T-cell (primary cell): ENCODE measurements around the gene SMIM36. TPM values are rescaled to one million over a fixed set of nuclear protein-coding genes. Genes with fewer than 3 reads are reported as not detected.

Experiments
- ATAC-seq, 4 experiments: fragments of 200-7000 bp in 3 of 4; fragments of 150-1000 bp in 1 of 4; cut with Tn5 transposase; replicated peaks in 1 of 4; 1 replicate in 3 of 4; 2 replicates in 1 of 4; pipeline ENCODE4 v1.10.0; 2021; ENCODE audit warnings: moderate library complexity in 3 of 4, mild to moderate bottlenecking in 2 of 4, moderate number of reproducible peaks in 1 of 4
- CTCF ChIA-PET, 2 donors: fragments of 300-600 bp; sonication (Branson Sonifier 250); formaldehyde crosslinking; loops; one replicate each; lab custom pipeline; 2022; ENCODE audit warnings: antibody characterized with exemption in 2 of 2; lab: Charles Lee
- POLR2A ChIA-PET, 2 donors: fragments of 300-600 bp; sonication (Branson Sonifier 250); formaldehyde crosslinking; loops; one replicate each; lab custom pipeline; 2022; ENCODE audit warnings: antibody characterized with exemption in 2 of 2; lab: Charles Lee
- DNase-seq, 35 experiments: peaks; one replicate each; pipeline versions ENCODE4 v3.0.0 to v3.0.0-alpha.2; 2013 to 2023
- H3K27ac ChIP-seq: one replicate; pipeline ENCODE4 v1.5.1; 2013; ENCODE audit warnings: low read length
- H3K27me3 ChIP-seq, 2 experiments: replicated peaks in 1 of 2; 1 replicate in 1 of 2; 2 replicates in 1 of 2; pipeline versions ENCODE4 v1.6.1 to v1.7.0; 2013; ENCODE audit warnings: low read length in 1 of 2, mixed read lengths in 1 of 2; ENCODE audit not compliant: control insufficient read depth in 2 of 2, insufficient read depth in 2 of 2; ENCODE audit errors: extremely low read depth in 1 of 2
- H3K36me3 ChIP-seq, 2 donors: 1 replicate in 1 of 2; 2 replicates in 1 of 2; pipeline versions ENCODE4 v1.6.1 to v1.7.0; 2013; ENCODE audit warnings: low read length in 1 of 2; ENCODE audit not compliant: control insufficient read depth in 2 of 2, insufficient read depth in 1 of 2; ENCODE audit errors: extremely low read depth in 1 of 2
- H3K4me1 ChIP-seq, 2 experiments: 1 replicate in 1 of 2; 2 replicates in 1 of 2; pipeline versions ENCODE4 v1.6.1 to v1.7.0; 2013; ENCODE audit warnings: low read length in 2 of 2, mixed read lengths in 1 of 2; ENCODE audit not compliant: insufficient read depth in 2 of 2, control insufficient read depth in 1 of 2; ENCODE audit errors: extremely low read depth in 1 of 2
- H3K4me3 ChIP-seq, 2 donors: 1 replicate in 1 of 2; 2 replicates in 1 of 2; pipeline versions ENCODE4 v1.5.1 to v1.7.0; 2013; ENCODE audit warnings: mild to moderate bottlenecking in 2 of 2, low read length in 1 of 2, moderate library complexity in 1 of 2; ENCODE audit not compliant: control insufficient read depth in 1 of 2; ENCODE audit errors: extremely low read depth in 1 of 2
- H3K9me3 ChIP-seq: 2 replicates; pipeline ENCODE4 v1.7.0; 2013
- H3K27ac Mint-ChIP-seq, 2 donors: one replicate each; pipeline ENCODE4 v1.8.0; 2020 to 2021; ENCODE audit warnings: mild to moderate bottlenecking in 2 of 2, mixed read lengths in 2 of 2
- H3K27me3 Mint-ChIP-seq, 2 donors: one replicate each; pipeline ENCODE4 v1.8.0; 2021 to 2022; ENCODE audit warnings: mixed read lengths in 2 of 2
- H3K36me3 Mint-ChIP-seq: one replicate; pipeline ENCODE4 v1.8.0; 2021; ENCODE audit warnings: mixed read lengths
- H3K4me1 Mint-ChIP-seq, 3 donors: one replicate each; pipeline ENCODE4 v1.8.0; 2020 to 2022; ENCODE audit warnings: mixed read lengths in 3 of 3, mild to moderate bottlenecking in 1 of 3
- H3K4me3 Mint-ChIP-seq, 3 donors: one replicate each; pipeline ENCODE4 v1.8.0; 2020 to 2022; ENCODE audit warnings: mild to moderate bottlenecking in 3 of 3, mixed read lengths in 3 of 3, moderate library complexity in 3 of 3
- H3K9me3 Mint-ChIP-seq, 3 donors: one replicate each; pipeline ENCODE4 v1.8.0; 2020 to 2022; ENCODE audit warnings: mixed read lengths in 3 of 3
- WGBS: methylation state at CpG from one replicate; pipeline ENCODE4 v1.1.5; 2013; ENCODE audit warnings: missing lambda C conversion rate; ENCODE audit not compliant: insufficient coverage; 5-methylcytosine and 5-hydroxymethylcytosine counted together
- total RNA-seq, 35 experiments: library from RNA in 6 of 35; stranded (reverse) in 6 of 35; fragments of 120-200 nt in 1 of 35; gene quantifications; one replicate each; pipeline versions ENCODE4 v1.2.1 to v1.2.4 and lab custom pipeline; 2013 to 2026

SMIM36 gene
- total RNA-seq, 5 donors from 2014 or later (not counting 1 experiment from before 2014, with no cell fraction given), result not detected

DNA sequence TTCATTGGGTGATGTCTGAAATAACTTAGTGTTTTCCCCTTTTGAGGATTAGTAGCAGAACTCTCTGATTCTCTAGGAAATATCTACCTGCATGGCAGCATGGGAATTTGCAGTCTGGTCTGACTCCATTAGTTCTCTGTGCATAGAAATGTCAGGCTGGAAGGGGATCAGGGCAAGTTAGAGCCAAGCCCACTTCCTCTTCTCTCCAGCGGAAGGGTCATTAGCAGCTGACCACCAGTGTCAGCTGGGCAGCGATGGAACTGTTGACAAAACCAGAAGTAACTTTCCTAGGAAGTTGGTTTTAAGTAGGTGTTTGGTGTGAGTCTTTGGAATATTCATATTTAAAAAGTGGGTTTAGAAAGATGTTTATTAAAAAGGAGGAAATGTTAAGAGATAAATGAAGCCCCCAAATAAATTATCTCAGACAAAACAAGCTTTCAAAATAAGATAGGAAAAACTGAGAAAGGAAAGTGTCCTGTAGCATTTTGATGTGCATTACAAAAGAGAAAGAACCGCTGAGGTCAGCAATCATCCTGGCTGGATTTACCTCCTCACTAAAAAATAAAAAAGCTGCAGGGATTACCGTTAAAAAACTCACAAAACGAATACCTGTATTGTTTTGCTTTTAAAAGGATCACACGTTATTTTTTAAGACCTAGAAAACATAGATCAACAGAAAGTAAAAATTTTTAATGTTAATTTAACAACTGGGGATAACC, 57.3 kb downstream of the SMIM36 start:
- no peaks in the 10 kb centered on the region for H3K36me3 Mint-ChIP-seq
- H3K27me3 ChIP-seq, result peaks cover 0 to 9% of the 10 kb centered on the region in 2 experiments
- H3K27ac Mint-ChIP-seq, result no peak overlapping the region
- ChIA-PET CTCF (no interaction called here), POLR2A (no interaction called here)
- H3K4me3 ChIP-seq, result no peak overlapping the region
- H3K9me3 Mint-ChIP-seq, result no peaks in the 10 kb centered on the region
- H3K36me3 ChIP-seq, result no peaks in the 10 kb centered on the region
- peaks cover 6 to 14% of the 10 kb centered on the region in 2 donors for H3K27me3 Mint-ChIP-seq
- no peaks in the 10 kb centered on the region for H3K9me3 ChIP-seq
- H3K4me1 Mint-ChIP-seq, result peaks cover 2 to 7% (median 3%) of the 10 kb centered on the region in 3 donors
- DNase-seq (no peak), ATAC-seq (no peak)
- H3K27ac ChIP-seq, result no peak overlapping the region
- H3K4me1 ChIP-seq, result peaks cover 3 to 4% of the 10 kb centered on the region in 2 experiments
- H3K4me3 Mint-ChIP-seq, result no peak overlapping the region
- WGBS, result no CpG with 5 or more reads among the region's 6 CpGs

DNA sequence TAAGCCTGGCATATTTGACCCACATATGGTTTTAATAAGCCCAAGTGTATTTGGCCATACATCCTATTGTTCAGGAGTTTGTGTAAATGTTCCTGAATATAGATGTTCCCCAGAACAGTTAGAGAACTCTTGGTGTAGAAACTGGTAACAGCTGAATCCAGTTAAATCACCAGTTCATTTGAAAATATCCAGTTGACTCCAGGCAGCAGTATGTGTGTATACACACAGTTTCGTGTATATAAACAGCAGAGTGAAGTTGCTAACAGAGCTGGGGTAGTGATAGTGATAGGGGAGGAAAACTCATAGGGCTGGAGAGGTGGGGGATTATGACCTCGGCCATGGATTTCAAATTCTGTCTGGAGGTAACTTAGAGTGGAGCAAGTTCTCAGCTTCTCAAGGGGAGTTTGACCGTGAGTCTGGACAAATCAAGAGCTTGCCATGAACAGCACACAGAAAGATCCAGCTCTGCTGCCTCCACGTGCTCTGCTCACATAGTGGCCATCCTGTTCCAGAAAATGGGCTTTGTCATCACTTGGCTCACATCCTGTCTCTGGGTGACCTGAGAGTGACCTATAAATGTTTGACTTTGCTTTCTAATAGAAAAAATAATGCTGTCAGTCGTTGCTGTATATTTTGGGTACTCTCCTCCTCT, 59.0 kb downstream of the SMIM36 start:
- Histone ChIP-seq H3K36me3 (no peaks in the 10 kb centered on the region), H3K27me3 (no peaks in the 10 kb centered on the region), H3K4me3 (no peak overlapping the region), H3K4me1 (peaks cover 0 to 3% of the 10 kb centered on the region in 2 experiments), H3K9me3 (no peaks in the 10 kb centered on the region), H3K27ac (no peak overlapping the region)
- Mint-ChIP-seq H3K4me1 (peaks cover 0 to 7% (median 2%) of the 10 kb centered on the region in 3 donors), H3K9me3 (no peaks in the 10 kb centered on the region), H3K27me3 (peaks cover 6 to 11% of the 10 kb centered on the region in 2 donors), H3K27ac (no peak overlapping the region), H3K4me3 (no peak overlapping the region), H3K36me3 (no peaks in the 10 kb centered on the region)
- ATAC-seq, result no peak
- DNase-seq, result no peak
- ChIA-PET POLR2A (no interaction called here), CTCF (no interaction called here)
- 83% methylated on average over 4 of the region's 5 CpGs for WGBS

DNA sequence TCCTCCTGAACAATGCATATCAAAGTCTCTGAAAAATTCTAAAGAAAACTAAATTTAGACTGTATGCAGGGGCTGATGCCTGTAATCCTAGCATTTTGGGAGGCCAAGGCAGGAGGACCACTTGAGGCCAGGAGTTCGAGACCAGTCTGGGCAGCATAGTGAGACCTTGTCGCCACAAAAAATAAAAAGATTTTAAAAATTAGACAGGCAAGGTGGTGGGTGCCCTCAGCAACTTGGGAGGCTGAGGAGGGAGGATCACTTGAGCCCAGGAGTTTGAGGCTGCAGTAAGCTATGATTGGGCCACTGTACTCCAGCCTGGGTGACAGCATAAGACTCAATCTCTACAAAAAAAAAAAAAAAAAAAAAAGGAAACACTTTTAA, 59.5 kb downstream of the SMIM36 start:
- H3K4me1 ChIP-seq, result peaks cover 0 to 3% of the 10 kb centered on the region in 2 experiments
- no peaks in the 10 kb centered on the region for H3K9me3 Mint-ChIP-seq
- H3K4me3 Mint-ChIP-seq, result no peak overlapping the region
- peaks cover 0 to 7% (median 2%) of the 10 kb centered on the region in 3 donors for H3K4me1 Mint-ChIP-seq
- no peaks in the 10 kb centered on the region for H3K9me3 ChIP-seq
- H3K4me3 ChIP-seq, result no peak overlapping the region
- no peaks in the 10 kb centered on the region for H3K27me3 ChIP-seq
- H3K27ac ChIP-seq, result no peak overlapping the region
- H3K27me3 Mint-ChIP-seq, result peaks cover 6 to 11% of the 10 kb centered on the region in 2 donors
- ChIA-PET CTCF (no interaction called here), POLR2A (no interaction called here)
- H3K36me3 ChIP-seq, result no peaks in the 10 kb centered on the region
- H3K27ac Mint-ChIP-seq, result no peak overlapping the region
- no peak for DNase-seq
- WGBS, result 64% methylated on average over 2 of the region's 2 CpGs
- no peaks in the 10 kb centered on the region for H3K36me3 Mint-ChIP-seq
- ATAC-seq, result no peak

DNA sequence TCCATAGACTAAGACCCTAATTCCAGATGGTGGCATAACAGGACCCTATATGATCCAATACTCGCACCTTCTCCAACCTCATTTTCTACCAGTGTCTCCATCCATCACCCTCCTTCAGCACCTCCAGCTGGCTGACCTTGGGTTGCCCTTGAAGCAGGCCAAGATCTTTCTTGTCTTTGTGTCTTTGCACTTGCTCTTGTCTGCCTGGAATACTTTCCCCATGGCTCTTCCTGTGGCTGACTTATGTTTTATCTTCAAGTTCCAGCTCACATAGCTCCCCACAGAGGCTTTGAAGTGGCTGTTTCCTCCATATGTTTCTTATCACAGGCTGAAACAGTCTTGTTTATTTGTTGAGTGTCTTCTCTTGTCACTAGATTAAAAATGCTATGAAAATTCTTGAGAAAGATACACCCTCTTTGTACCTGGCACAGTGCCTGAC, 60.0 kb downstream of the SMIM36 start:
- Mint-ChIP-seq H3K27me3 (peaks cover 6 to 11% of the 10 kb centered on the region in 2 donors), H3K4me3 (no peak overlapping the region), H3K4me1 (peaks cover 0 to 7% (median 2%) of the 10 kb centered on the region in 3 donors), H3K36me3 (no peaks in the 10 kb centered on the region), H3K27ac (no peak overlapping the region), H3K9me3 (no peaks in the 10 kb centered on the region)
- H3K4me3 ChIP-seq, result no peak overlapping the region
- DNase-seq (no peak), ATAC-seq (no peak)
- no peaks in the 10 kb centered on the region for H3K27me3 ChIP-seq
- H3K36me3 ChIP-seq, result no peaks in the 10 kb centered on the region
- no peaks in the 10 kb centered on the region for H3K9me3 ChIP-seq
- CTCF ChIA-PET, result no interaction called here
- no peak overlapping the region for H3K27ac ChIP-seq
- POLR2A ChIA-PET, result no interaction called here
- 50% methylated on average over 1 of the region's 1 CpG for WGBS
- H3K4me1 ChIP-seq, result peaks cover 0 to 3% of the 10 kb centered on the region in 2 experiments

DNA sequence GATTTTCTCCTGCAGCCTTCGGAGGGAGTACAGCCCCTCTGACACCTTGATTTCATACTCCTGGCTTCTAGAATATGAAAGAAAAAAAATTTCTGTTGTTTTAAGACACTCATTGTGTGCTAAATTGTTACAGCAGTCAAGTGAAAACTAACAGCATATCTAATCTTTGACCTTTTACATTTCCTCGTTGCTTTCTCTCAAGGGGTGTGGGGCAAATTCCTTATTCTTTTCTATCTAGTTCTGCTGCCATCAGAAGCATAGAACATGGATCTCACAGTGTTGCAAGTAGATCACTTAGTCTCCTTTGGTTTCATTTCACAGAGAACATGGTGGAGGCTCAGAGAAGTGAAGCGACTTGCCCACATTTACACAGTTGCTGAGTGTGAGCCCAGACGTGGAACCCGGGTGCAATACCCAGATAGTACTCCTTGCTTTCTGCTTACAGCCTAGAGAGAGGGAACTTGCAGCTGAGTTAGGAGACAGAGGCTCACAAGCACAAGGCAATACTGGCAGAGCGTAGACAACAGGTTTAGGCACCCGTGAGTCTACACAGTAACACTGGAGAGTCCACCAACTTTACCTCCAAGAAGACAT, 60.9 kb downstream of the SMIM36 start:
- no peak overlapping the region for H3K27ac Mint-ChIP-seq
- no peaks in the 10 kb centered on the region for H3K36me3 Mint-ChIP-seq
- H3K27me3 ChIP-seq, result no peaks in the 10 kb centered on the region
- H3K9me3 Mint-ChIP-seq, result no peaks in the 10 kb centered on the region
- 93% methylated on average over 4 of the region's 7 CpGs for WGBS
- H3K27ac ChIP-seq, result no peak overlapping the region
- H3K4me3 ChIP-seq, result no peak overlapping the region
- ATAC-seq (no peak), DNase-seq (no peak)
- H3K4me3 Mint-ChIP-seq, result no peak overlapping the region
- POLR2A ChIA-PET, result no interaction called here
- no peaks in the 10 kb centered on the region for H3K36me3 ChIP-seq
- H3K4me1 Mint-ChIP-seq, result peaks cover 0 to 7% (median 2%) of the 10 kb centered on the region in 3 donors
- H3K9me3 ChIP-seq, result no peaks in the 10 kb centered on the region
- H3K4me1 ChIP-seq, result peaks cover 0 to 3% of the 10 kb centered on the region in 2 experiments
- H3K27me3 Mint-ChIP-seq, result peaks cover 5 to 9% of the 10 kb centered on the region in 2 donors
- CTCF ChIA-PET, result no interaction called here

DNA sequence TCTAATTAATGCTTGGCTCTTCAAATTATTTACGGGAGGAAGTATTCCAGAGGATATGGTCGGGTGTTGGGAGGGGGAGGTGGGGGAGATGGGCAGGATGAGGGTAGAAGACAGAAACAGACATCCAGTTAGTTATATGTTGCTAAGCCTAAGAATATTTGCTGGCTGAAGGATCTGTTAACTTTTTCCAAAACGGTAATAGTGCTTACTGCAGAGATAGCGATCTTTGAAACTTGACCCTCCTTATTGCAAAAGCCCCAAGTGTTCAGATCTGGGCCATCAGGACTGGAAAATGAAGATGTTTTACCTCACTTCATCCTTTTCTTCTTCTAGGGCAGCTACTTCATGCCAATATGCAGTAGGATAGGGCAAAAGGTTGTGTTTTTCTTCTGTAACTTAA, 62.6 kb downstream of the SMIM36 start:
- POLR2A ChIA-PET, result no interaction called here
- Histone ChIP-seq H3K27me3 (no peaks in the 10 kb centered on the region), H3K27ac (no peak overlapping the region), H3K4me1 (peaks cover 0 to 3% of the 10 kb centered on the region in 2 experiments), H3K4me3 (no peak overlapping the region), H3K36me3 (no peaks in the 10 kb centered on the region), H3K9me3 (no peaks in the 10 kb centered on the region)
- H3K9me3 Mint-ChIP-seq, result no peaks in the 10 kb centered on the region
- peaks cover under 1 to 4% of the 10 kb centered on the region in 2 donors for H3K27me3 Mint-ChIP-seq
- CTCF ChIA-PET, result no interaction called here
- 59% methylated on average over 2 of the region's 4 CpGs for WGBS
- ATAC-seq, result no peak
- peaks cover 0 to 7% (median 2%) of the 10 kb centered on the region in 3 donors for H3K4me1 Mint-ChIP-seq
- H3K27ac Mint-ChIP-seq, result no peak overlapping the region
- no peak for DNase-seq
- no peaks in the 10 kb centered on the region for H3K36me3 Mint-ChIP-seq
- H3K4me3 Mint-ChIP-seq, result no peak overlapping the region
